ENCODE measurements around the gene REEP3.

REEP3 gene

GRCh38 chr10:63477927-63478326 lies 43.3 kb upstream of the REEP3 start:
- TF ChIP-seq ESRRG (CRISPR knock-in tag; IDR thresholded peaks at IDR 0.05): no peak
- ATAC-seq: no peak

- TF ChIP-seq TSHZ2 (CRISPR knock-in tag; IDR thresholded peaks at IDR 0.05) (no peak), PATZ1 (CRISPR knock-in tag; IDR thresholded peaks at IDR 0.05; ENCODE audit: borderline replicate concordance) (no peak), ZFP3 (CRISPR knock-in tag; IDR thresholded peaks at IDR 0.05) (no peak), ZNF565 (CRISPR knock-in tag; conservative IDR thresholded peaks at IDR 0.05; ENCODE audit: low read depth) (no peak), GLIS3 (CRISPR knock-in tag; IDR thresholded peaks at IDR 0.05) (no peak), OSR1 (CRISPR knock-in tag; IDR thresholded peaks at IDR 0.05) (no peak), POU6F1 (CRISPR knock-in tag; IDR thresholded peaks at IDR 0.05; ENCODE audit: borderline replicate concordance, low read depth) (no peak), ESRRG (CRISPR knock-in tag; IDR thresholded peaks at IDR 0.05) (no peak), ZNF8 (CRISPR knock-in tag; IDR thresholded peaks at IDR 0.05) (no peak), ZC3H10 (CRISPR knock-in tag; IDR thresholded peaks at IDR 0.05) (no peak), SNAI2 (CRISPR knock-in tag; IDR thresholded peaks at IDR 0.05) (no peak), ZNF70 (CRISPR knock-in tag; IDR thresholded peaks at IDR 0.05) (no peak), CSRNP3 (CRISPR knock-in tag; IDR thresholded peaks at IDR 0.05) (no peak), CSDC2 (CRISPR knock-in tag; IDR thresholded peaks at IDR 0.05) (no peak)
- ATAC-seq: no peak
Measured at GRCh38 chr10:63478564-63478963, 42.6 kb upstream of the REEP3 start.

- ATAC-seq: no peak
- TF ChIP-seq CSRNP3 (CRISPR knock-in tag; IDR thresholded peaks at IDR 0.05) (no peak), TOX (CRISPR knock-in tag; IDR thresholded peaks at IDR 0.05; ENCODE audit: borderline replicate concordance) (no peak), PPARA (CRISPR knock-in tag; IDR thresholded peaks at IDR 0.05; ENCODE audit: borderline replicate concordance) (no peak), SNAI2 (CRISPR knock-in tag; IDR thresholded peaks at IDR 0.05) (no peak), ZC3H10 (CRISPR knock-in tag; IDR thresholded peaks at IDR 0.05) (no peak), CSDC2 (CRISPR knock-in tag; IDR thresholded peaks at IDR 0.05) (no peak), TCF4 (CRISPR knock-in tag; IDR thresholded peaks at IDR 0.05; ENCODE audit: borderline replicate concordance) (no peak), ZFP3 (CRISPR knock-in tag; IDR thresholded peaks at IDR 0.05) (no peak), ZFP30 (CRISPR knock-in tag; IDR thresholded peaks at IDR 0.05) (no peak), ZNF8 (CRISPR knock-in tag; IDR thresholded peaks at IDR 0.05) (no peak), BACH2 (CRISPR knock-in tag; IDR thresholded peaks at IDR 0.05; ENCODE audit: borderline replicate concordance) (no peak), TSHZ2 (CRISPR knock-in tag; IDR thresholded peaks at IDR 0.05) (no peak), CREB5 (CRISPR knock-in tag; IDR thresholded peaks at IDR 0.05; ENCODE audit: low read depth) (no peak), GLIS3 (CRISPR knock-in tag; IDR thresholded peaks at IDR 0.05) (no peak)
Measured at GRCh38 chr10:63480237-63480636, 41.0 kb upstream of the REEP3 start.

All from SK-N-SH treated with all-trans-retinoic acid at 6 μM for 48 hours (cell line).